Stimulated activated CD8-positive, alpha-beta memory T cell treated with anti-CD3 and anti-CD28 coated beads, Interleukin-7, amount 100 ng/mL, for 4 hours (primary cell): ENCODE measurements around the gene LRRC56.

Source experiments
- DNase-seq, 2 donors: peaks; one replicate each; pipeline ENCODE4 v3.0.0-alpha.2; 2020; ENCODE audit warnings: low read depth in 2 of 2

Gene LRRC56

GRCh38 chr11:520428-521176 is 16.7 kb upstream of the LRRC56 start:
- no peak for DNase-seq

- no peak for DNase-seq
These were observed 16.1 kb upstream of the LRRC56 start for GRCh38 chr11:521177-521688.

- no peak for DNase-seq
These were observed 11.1 kb upstream of the LRRC56 start for GRCh38 chr11:526192-526591.

GRCh38 chr11:528166-528814 is 9.0 kb upstream of the LRRC56 start:
- no peak for DNase-seq

GRCh38 chr11:528815-529727 is 8.3 kb upstream of the LRRC56 start:
- DNase-seq = no peak

GRCh38 chr11:529728-530411 is 7.5 kb upstream of the LRRC56 start:
- DNase-seq = no peak

GRCh38 chr11:530960-531831 is 6.1 kb upstream of the LRRC56 start:
- no peak for DNase-seq

- no peak for DNase-seq
These were observed 5.3 kb upstream of the LRRC56 start for GRCh38 chr11:531919-532526.

- DNase-seq = no peak
These were observed 4.8 kb upstream of the LRRC56 start for GRCh38 chr11:532527-532985.

GRCh38 chr11:532986-533585 is 4.2 kb upstream of the LRRC56 start:
- no peak for DNase-seq

GRCh38 chr11:533586-534395 is 3.5 kb upstream of the LRRC56 start:
- DNase-seq = no peak

- no peak for DNase-seq
These were observed 2.7 kb upstream of the LRRC56 start for GRCh38 chr11:534396-535209.

GRCh38 chr11:535210-535518 is 2.2 kb upstream of the LRRC56 start:
- no peak for DNase-seq

- DNase-seq = peak; percentile 86 to 93
These were observed 1.5 kb upstream of the LRRC56 start, which contains the start of gene HRAS for GRCh38 chr11:535519-536454. HRAS (minus strand) TSS chr11:535576.

- DNase-seq = no peak
These were observed 499 bp downstream of the LRRC56 start for GRCh38 chr11:537622-538430.

- no peak for DNase-seq
These were observed 1.2 kb downstream of the LRRC56 start for GRCh38 chr11:538431-539051.
